Measurements from ENCODE around the gene RBBP5.

- TF ChIP-seq CTCF (IDR thresholded peaks at IDR 0.05; ENCODE audit: poor library complexity, severe bottlenecking) (no peak), EP300 (conservative IDR thresholded peaks at IDR 0.05; ENCODE audit: poor library complexity, severe bottlenecking) (no peak), EZH2 (IDR thresholded peaks at IDR 0.05; ENCODE audit: borderline replicate concordance, insufficient read depth, low read length, poor library complexity, severe bottlenecking) (no peak), POLR2AphosphoS5 (IDR thresholded peaks at IDR 0.05) (no peak), RAD21 (conservative IDR thresholded peaks at IDR 0.05) (no peak)
Observed at GRCh38 chr1:205133287-205133686, 11.5 kb upstream of the RBBP5 start.

Measured in neural cell (in vitro differentiated cells).